Fibroblast of lung (primary cell): Measurements from ENCODE around the gene NUBPL.

Experiments
- EZH2 ChIP-seq: IDR thresholded peaks from 2 replicates; pipeline ENCODE4 v1.5.1; 2012; ENCODE audit warnings: low read length, control low read depth, mild to moderate bottlenecking; ENCODE audit errors: missing control alignments
- TF ChIP-seq, protein P1 (sequence below), 2 donors: IDR thresholded peaks in 1 of 2; conservative IDR thresholded peaks in 1 of 2; 1 replicate in 1 of 2; 2 replicates in 1 of 2; pipeline ENCODE4 v1.5.1; 2011 to 2012; ENCODE audit warnings: low read length in 2 of 2, control low read depth in 1 of 2, inconsistent platforms in 1 of 2, low read depth in 1 of 2, mild to moderate bottlenecking in 1 of 2

DNA sequence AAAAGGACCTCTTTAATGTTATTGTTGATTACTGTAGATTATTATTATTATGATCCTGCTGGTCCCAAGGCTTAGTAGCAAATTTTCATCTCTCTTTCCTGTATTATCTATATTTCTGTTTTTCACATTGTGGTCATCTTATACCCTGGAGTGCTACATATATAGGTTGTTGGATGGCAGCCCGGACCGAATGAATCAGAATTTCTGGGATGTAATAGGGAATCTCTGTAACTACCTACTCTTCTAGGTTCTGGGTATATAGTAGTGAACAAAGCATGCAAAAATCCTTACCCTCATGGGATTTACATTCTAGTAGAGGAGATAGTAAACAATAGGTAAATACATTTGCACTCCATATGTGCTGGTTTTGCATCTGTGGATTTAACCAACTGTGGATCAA lies 31.4 kb downstream of the NUBPL start:
- TF ChIP-seq, protein P1, sequence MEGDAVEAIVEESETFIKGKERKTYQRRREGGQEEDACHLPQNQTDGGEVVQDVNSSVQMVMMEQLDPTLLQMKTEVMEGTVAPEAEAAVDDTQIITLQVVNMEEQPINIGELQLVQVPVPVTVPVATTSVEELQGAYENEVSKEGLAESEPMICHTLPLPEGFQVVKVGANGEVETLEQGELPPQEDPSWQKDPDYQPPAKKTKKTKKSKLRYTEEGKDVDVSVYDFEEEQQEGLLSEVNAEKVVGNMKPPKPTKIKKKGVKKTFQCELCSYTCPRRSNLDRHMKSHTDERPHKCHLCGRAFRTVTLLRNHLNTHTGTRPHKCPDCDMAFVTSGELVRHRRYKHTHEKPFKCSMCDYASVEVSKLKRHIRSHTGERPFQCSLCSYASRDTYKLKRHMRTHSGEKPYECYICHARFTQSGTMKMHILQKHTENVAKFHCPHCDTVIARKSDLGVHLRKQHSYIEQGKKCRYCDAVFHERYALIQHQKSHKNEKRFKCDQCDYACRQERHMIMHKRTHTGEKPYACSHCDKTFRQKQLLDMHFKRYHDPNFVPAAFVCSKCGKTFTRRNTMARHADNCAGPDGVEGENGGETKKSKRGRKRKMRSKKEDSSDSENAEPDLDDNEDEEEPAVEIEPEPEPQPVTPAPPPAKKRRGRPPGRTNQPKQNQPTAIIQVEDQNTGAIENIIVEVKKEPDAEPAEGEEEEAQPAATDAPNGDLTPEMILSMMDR (conservative IDR thresholded peaks at IDR 0.05 in 1 of 2, IDR thresholded peaks at IDR 0.05 in 1 of 2; ENCODE audit: low read depth in 1 of 2, low read length in 2 of 2), result no peak
- no peak for TF ChIP-seq EZH2
